ENCODE measurements around the gene NPAP1.

The NPAP1 gene

GRCh38 chr15:24683736-24684135 is 8.2 kb downstream of the NPAP1 start:
- H3K9me3 ChIP-seq (ENCODE audit: low read length): no peaks in the 10 kb centered on the region
- H2AFZ ChIP-seq (ENCODE audit: low read length): no peak overlapping the region
- H3K79me2 ChIP-seq (ENCODE audit: insufficient read depth, low read length): no peaks in the 10 kb centered on the region
- no peaks in the 10 kb centered on the region for H4K20me1 ChIP-seq (ENCODE audit: insufficient read depth, low read length)
- TF ChIP-seq EZH2 (IDR thresholded peaks at IDR 0.05; ENCODE audit: borderline replicate concordance, low read length): no peak
- TF ChIP-seq CTCF (IDR thresholded peaks at IDR 0.05; ENCODE audit: low read length): no peak
- H3F3A ChIP-seq (ENCODE audit: insufficient read depth, low read length): no peaks in the 10 kb centered on the region
- H3K27ac ChIP-seq (ENCODE audit: low read depth, low read length, poor library complexity, severe bottlenecking): no peak overlapping the region
- no peaks in the 10 kb centered on the region for H3K4me1 ChIP-seq (ENCODE audit: insufficient read depth, low read length, severe bottlenecking)
- no peaks in the 10 kb centered on the region for H3K27me3 ChIP-seq (ENCODE audit: insufficient read depth, low read length)
- no peaks in the 10 kb centered on the region for H3K36me3 ChIP-seq (ENCODE audit: insufficient read depth, low read length)
- H3K9me2 ChIP-seq (ENCODE audit: low read depth, low read length): no peaks in the 10 kb centered on the region
- H3K9ac ChIP-seq (ENCODE audit: low read length): no peak overlapping the region
- no peak overlapping the region for H3K4me2 ChIP-seq (ENCODE audit: low read length)
- H3K4me3 ChIP-seq (ENCODE audit: low read depth, low read length, poor library complexity, severe bottlenecking): no peak overlapping the region

GRCh38 chr15:24684313-24684712 is 8.7 kb downstream of the NPAP1 start:
- Histone ChIP-seq H3F3A (ENCODE audit: insufficient read depth, low read length) (no peaks in the 10 kb centered on the region), H2AFZ (ENCODE audit: low read length) (no peak overlapping the region), H3K4me2 (ENCODE audit: low read length) (no peak overlapping the region), H3K4me3 (ENCODE audit: low read depth, low read length, poor library complexity, severe bottlenecking) (no peak overlapping the region), H3K4me1 (ENCODE audit: insufficient read depth, low read length, severe bottlenecking) (no peaks in the 10 kb centered on the region), H4K20me1 (ENCODE audit: insufficient read depth, low read length) (no peaks in the 10 kb centered on the region), H3K9ac (ENCODE audit: low read length) (no peak overlapping the region), H3K9me3 (ENCODE audit: low read length) (no peaks in the 10 kb centered on the region), H3K27me3 (ENCODE audit: insufficient read depth, low read length) (no peaks in the 10 kb centered on the region), H3K36me3 (ENCODE audit: insufficient read depth, low read length) (no peaks in the 10 kb centered on the region), H3K9me2 (ENCODE audit: low read depth, low read length) (no peaks in the 10 kb centered on the region), H3K27ac (ENCODE audit: low read depth, low read length, poor library complexity, severe bottlenecking) (no peak overlapping the region), H3K79me2 (ENCODE audit: insufficient read depth, low read length) (no peaks in the 10 kb centered on the region)
- no peak for TF ChIP-seq CTCF (IDR thresholded peaks at IDR 0.05; ENCODE audit: low read length)
- TF ChIP-seq EZH2 (IDR thresholded peaks at IDR 0.05; ENCODE audit: borderline replicate concordance, low read length): no peak

- H4K20me1 ChIP-seq (ENCODE audit: insufficient read depth, low read length): no peaks in the 10 kb centered on the region
- H3K79me2 ChIP-seq (ENCODE audit: insufficient read depth, low read length): no peaks in the 10 kb centered on the region
- H3K27me3 ChIP-seq (ENCODE audit: insufficient read depth, low read length): no peaks in the 10 kb centered on the region
- no peak overlapping the region for H3K4me2 ChIP-seq (ENCODE audit: low read length)
- no peaks in the 10 kb centered on the region for H3K4me1 ChIP-seq (ENCODE audit: insufficient read depth, low read length, severe bottlenecking)
- H3K27ac ChIP-seq (ENCODE audit: low read depth, low read length, poor library complexity, severe bottlenecking): no peak overlapping the region
- no peaks in the 10 kb centered on the region for H3K36me3 ChIP-seq (ENCODE audit: insufficient read depth, low read length)
- no peak overlapping the region for H3K4me3 ChIP-seq (ENCODE audit: low read depth, low read length, poor library complexity, severe bottlenecking)
- no peak overlapping the region for H3K9ac ChIP-seq (ENCODE audit: low read length)
- H3K9me2 ChIP-seq (ENCODE audit: low read depth, low read length): no peaks in the 10 kb centered on the region
- no peaks in the 10 kb centered on the region for H3K9me3 ChIP-seq (ENCODE audit: low read length)
- no peaks in the 10 kb centered on the region for H3F3A ChIP-seq (ENCODE audit: insufficient read depth, low read length)
- no peak overlapping the region for H2AFZ ChIP-seq (ENCODE audit: low read length)
- TF ChIP-seq EZH2 (IDR thresholded peaks at IDR 0.05; ENCODE audit: borderline replicate concordance, low read length) (no peak), CTCF (IDR thresholded peaks at IDR 0.05; ENCODE audit: low read length) (no peak)
Observed at GRCh38 chr15:24696201-24696600, 20.6 kb downstream of the NPAP1 start.

Data from OCI-LY1 (cell line).